ENCODE data around the gene NTM. TPM values are rescaled to one million over a fixed set of nuclear protein-coding genes. Genes with fewer than 3 reads are reported as not detected.

NTM gene
- total RNA-seq, 1 donor, result 52.2 TPM

GRCh38 chr11:131808470-131808869, 438.1 kb downstream of the NTM start:
- TF ChIP-seq CTCF (IDR thresholded peaks at IDR 0.05; ENCODE audit: insufficient read depth, low read length), result no peak
- no peak for DNase-seq (ENCODE audit: low read depth)
- H3K4me3 ChIP-seq (ENCODE audit: low read depth, low read length), result no peak overlapping the region

GRCh38 chr11:131809203-131809918, 438.9 kb downstream of the NTM start:
- TF ChIP-seq CTCF (IDR thresholded peaks at IDR 0.05; ENCODE audit: insufficient read depth, low read length), result no peak
- peak; percentile 32 for DNase-seq (ENCODE audit: low read depth)
- no peak overlapping the region for H3K4me3 ChIP-seq (ENCODE audit: low read depth, low read length)

- peak; percentile 14 for DNase-seq (ENCODE audit: low read depth)
- no peak for TF ChIP-seq CTCF (IDR thresholded peaks at IDR 0.05; ENCODE audit: insufficient read depth, low read length)
- no peak overlapping the region for H3K4me3 ChIP-seq (ENCODE audit: low read depth, low read length)
Observed at GRCh38 chr11:131810541-131810940, 440.1 kb downstream of the NTM start.

- H3K4me3 ChIP-seq (ENCODE audit: low read depth, low read length), result no peak overlapping the region
- DNase-seq (ENCODE audit: low read depth), result no peak
- TF ChIP-seq CTCF (IDR thresholded peaks at IDR 0.05; ENCODE audit: insufficient read depth, low read length), result no peak
Observed at GRCh38 chr11:131811383-131811782, 441.0 kb downstream of the NTM start.

GRCh38 chr11:131814108-131814507, 443.7 kb downstream of the NTM start:
- TF ChIP-seq CTCF (IDR thresholded peaks at IDR 0.05; ENCODE audit: insufficient read depth, low read length), result no peak
- H3K4me3 ChIP-seq (ENCODE audit: low read depth, low read length), result no peak overlapping the region
- no peak for DNase-seq (ENCODE audit: low read depth)

- peak; percentile 9 for DNase-seq (ENCODE audit: low read depth)
- H3K4me3 ChIP-seq (ENCODE audit: low read depth, low read length), result no peak overlapping the region
- TF ChIP-seq CTCF (IDR thresholded peaks at IDR 0.05; ENCODE audit: insufficient read depth, low read length), result no peak
Observed at GRCh38 chr11:131815590-131815989, 445.2 kb downstream of the NTM start.

- DNase-seq (ENCODE audit: low read depth), result peak; percentile 4
- no peak overlapping the region for H3K4me3 ChIP-seq (ENCODE audit: low read depth, low read length)
- no peak for TF ChIP-seq CTCF (IDR thresholded peaks at IDR 0.05; ENCODE audit: insufficient read depth, low read length)
Observed at GRCh38 chr11:131816051-131816450, 445.6 kb downstream of the NTM start.

All from fibroblast of the aortic adventitia (primary cell).